Upper lobe of left lung (tissue), 4 donors: Measurements from ENCODE around the gene CCDC3.

Source experiments
- EP300 ChIP-seq, 4 donors: sonication (generic); formaldehyde crosslinking; IDR thresholded peaks; one replicate each; pipeline ENCODE4 v1.5.1; 2017; ENCODE audit warnings: antibody characterized with exemption in 4 of 4, control low read depth in 2 of 4
- TF ChIP-seq, protein P1 (sequence below), 6 experiments: fragments of 450-650 bp in 4 of 6; fragments of 200-600 bp in 2 of 6; sonication (generic) in 2 of 6; IDR thresholded peaks; one replicate each; pipeline ENCODE4 v1.5.1; 2016 to 2019; ENCODE audit warnings: antibody characterized with exemption in 6 of 6

DNA sequence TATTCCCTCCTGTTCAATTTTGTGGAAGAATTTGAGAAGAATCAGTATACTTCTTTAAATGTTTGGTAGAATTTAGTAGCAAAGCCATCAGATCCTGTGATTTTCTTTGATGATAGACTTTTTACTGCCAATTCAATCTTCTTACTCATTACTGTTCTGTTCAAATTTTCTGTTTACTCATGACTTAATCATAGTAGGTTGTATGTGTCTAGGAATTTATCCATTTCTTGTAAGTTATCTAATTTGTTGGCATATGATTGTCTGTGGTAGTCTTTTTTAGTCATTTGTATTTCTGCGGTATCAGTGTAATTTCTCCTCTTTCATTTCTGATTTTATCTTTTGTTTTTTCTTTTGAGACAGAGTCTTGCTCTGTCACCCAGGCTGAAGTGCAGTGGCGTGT is 87.4 kb downstream of the CCDC3 start:
- TF ChIP-seq, protein P1, sequence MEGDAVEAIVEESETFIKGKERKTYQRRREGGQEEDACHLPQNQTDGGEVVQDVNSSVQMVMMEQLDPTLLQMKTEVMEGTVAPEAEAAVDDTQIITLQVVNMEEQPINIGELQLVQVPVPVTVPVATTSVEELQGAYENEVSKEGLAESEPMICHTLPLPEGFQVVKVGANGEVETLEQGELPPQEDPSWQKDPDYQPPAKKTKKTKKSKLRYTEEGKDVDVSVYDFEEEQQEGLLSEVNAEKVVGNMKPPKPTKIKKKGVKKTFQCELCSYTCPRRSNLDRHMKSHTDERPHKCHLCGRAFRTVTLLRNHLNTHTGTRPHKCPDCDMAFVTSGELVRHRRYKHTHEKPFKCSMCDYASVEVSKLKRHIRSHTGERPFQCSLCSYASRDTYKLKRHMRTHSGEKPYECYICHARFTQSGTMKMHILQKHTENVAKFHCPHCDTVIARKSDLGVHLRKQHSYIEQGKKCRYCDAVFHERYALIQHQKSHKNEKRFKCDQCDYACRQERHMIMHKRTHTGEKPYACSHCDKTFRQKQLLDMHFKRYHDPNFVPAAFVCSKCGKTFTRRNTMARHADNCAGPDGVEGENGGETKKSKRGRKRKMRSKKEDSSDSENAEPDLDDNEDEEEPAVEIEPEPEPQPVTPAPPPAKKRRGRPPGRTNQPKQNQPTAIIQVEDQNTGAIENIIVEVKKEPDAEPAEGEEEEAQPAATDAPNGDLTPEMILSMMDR (IDR thresholded peaks at IDR 0.05) = no peak
- TF ChIP-seq EP300 (IDR thresholded peaks at IDR 0.05) = no peak
